SJSA1 (cell line): ENCODE measurements around the gene PAN3. TPM values are rescaled to one million over a fixed set of nuclear protein-coding genes. Genes with fewer than 3 reads are reported as not detected.
"Not testable (repeated sequence)": the region's sequence is repeated elsewhere in the genome, so short reads cannot be mapped to it uniquely, and the experiment has no call there.

Experiments used
- DNase-seq, 2 experiments: peaks; one replicate each; pipeline ENCODE4 v3.0.0-alpha.2; 2015 to 2020; ENCODE audit warnings: low spot score in 2 of 2, low read depth in 1 of 2
- H3K27ac ChIP-seq: fragments of 250-450 bp; sonication (Bioruptor Pico); 2 replicates; pipeline ENCODE4 v1.5.1; 2020; ENCODE audit warnings: mild to moderate bottlenecking, moderate library complexity
- H3K27me3 ChIP-seq: fragments of 250-450 bp; sonication (Bioruptor Pico); replicated peaks from 2 replicates; pipeline ENCODE4 v1.5.1; 2020; ENCODE audit warnings: mild to moderate bottlenecking, moderate library complexity
- H3K36me3 ChIP-seq: fragments of 250-450 bp; sonication (Bioruptor Pico); 2 replicates; pipeline ENCODE4 v1.5.1; 2020; ENCODE audit warnings: mild to moderate bottlenecking
- H3K4me1 ChIP-seq: fragments of 250-450 bp; sonication (Bioruptor Pico); replicated peaks from 2 replicates; pipeline ENCODE4 v1.6.1; 2021; ENCODE audit warnings: mild to moderate bottlenecking
- H3K4me3 ChIP-seq: fragments of 250-450 bp; sonication (Bioruptor Pico); 2 replicates; pipeline ENCODE4 v1.5.1; 2020; ENCODE audit warnings: mild to moderate bottlenecking
- H3K9me3 ChIP-seq: fragments of 250-450 bp; sonication (Bioruptor Pico); replicated peaks from 2 replicates; pipeline ENCODE4 v1.5.1; 2020; ENCODE audit warnings: mild to moderate bottlenecking
- total RNA-seq: library from RNA; depleted of rRNA; stranded (reverse); fragments of >200 nt; shearing (Covaris generic); gene quantifications from 2 replicates; pipeline ENCODE4 v1.2.3, GENCODE V29; 2014; rRNA removed

PAN3 gene, protein sequence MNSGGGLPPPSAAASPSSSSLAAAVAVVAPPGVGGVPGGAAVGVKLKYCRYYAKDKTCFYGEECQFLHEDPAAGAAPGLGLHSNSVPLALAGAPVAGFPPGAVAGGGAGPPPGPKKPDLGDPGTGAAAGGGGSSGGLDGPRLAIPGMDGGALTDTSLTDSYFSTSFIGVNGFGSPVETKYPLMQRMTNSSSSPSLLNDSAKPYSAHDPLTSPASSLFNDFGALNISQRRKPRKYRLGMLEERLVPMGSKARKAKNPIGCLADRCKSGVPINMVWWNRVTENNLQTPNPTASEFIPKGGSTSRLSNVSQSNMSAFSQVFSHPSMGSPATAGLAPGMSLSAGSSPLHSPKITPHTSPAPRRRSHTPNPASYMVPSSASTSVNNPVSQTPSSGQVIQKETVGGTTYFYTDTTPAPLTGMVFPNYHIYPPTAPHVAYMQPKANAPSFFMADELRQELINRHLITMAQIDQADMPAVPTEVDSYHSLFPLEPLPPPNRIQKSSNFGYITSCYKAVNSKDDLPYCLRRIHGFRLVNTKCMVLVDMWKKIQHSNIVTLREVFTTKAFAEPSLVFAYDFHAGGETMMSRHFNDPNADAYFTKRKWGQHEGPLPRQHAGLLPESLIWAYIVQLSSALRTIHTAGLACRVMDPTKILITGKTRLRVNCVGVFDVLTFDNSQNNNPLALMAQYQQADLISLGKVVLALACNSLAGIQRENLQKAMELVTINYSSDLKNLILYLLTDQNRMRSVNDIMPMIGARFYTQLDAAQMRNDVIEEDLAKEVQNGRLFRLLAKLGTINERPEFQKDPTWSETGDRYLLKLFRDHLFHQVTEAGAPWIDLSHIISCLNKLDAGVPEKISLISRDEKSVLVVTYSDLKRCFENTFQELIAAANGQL
- total RNA-seq: 7.3 and 8.1 TPM in 2 replicates

DNA sequence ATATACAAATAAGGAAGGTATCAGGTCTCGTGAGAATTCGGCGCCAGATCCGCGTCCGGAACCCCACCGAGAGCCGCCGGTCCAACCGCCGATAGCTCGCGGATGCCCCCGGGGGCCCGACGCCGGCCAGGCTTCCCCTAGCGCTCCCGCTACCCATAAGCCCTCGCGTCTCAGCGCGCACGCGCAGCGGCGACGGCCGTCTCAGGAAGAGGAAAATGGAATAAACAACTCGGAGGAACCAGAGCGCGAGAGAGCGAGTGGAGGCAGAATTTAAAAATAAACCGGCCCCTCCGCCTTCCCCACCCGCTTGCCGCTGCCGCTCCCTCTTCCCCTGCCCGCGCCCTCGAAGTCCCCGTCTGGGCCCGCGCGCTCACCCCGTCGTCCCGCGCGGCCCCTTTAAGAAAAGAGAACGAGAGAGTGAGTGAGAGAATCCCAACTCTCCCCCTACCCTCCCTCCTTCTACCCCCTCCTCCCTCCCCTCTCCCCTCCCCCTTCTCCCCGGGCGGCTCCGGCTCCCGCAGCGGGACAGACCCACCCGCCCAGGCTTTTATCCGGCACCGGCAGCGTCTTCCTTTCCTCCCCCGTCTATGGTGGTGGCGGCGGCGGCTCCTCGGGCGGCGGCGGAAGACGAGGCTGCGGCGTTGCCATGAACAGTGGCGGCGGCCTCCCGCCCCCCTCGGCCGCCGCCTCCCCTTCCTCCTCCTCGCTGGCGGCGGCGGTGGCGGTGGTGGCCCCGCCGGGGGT is at the start of gene PAN3:
Gene PAN3 (plus strand): TSS at position 534 of the 744 bp plus-strand sequence. CDS start 113 bp downstream, at position 647.
- Histone ChIP-seq H3K9me3 (no peaks in the 10 kb centered on the region), H3K4me1 (peaks cover 4% of the 10 kb centered on the region; the same call in 1 of the 2 replicates), H3K36me3 (peaks cover 8% of the 10 kb centered on the region), H3K27me3 (no peaks in the 10 kb centered on the region), H3K27ac (peak within 1 kb of the TSS; percentile 95), H3K4me3 (peak within 1 kb of the TSS; percentile 77)
- peak; percentile 83 to 89 for DNase-seq

- no peak for DNase-seq
- Histone ChIP-seq H3K9me3 (no peaks in the 10 kb centered on the region), H3K36me3 (no peaks in the 10 kb centered on the region), H3K4me1 (no peaks in the 10 kb centered on the region), H3K27ac (no peak overlapping the region), H3K4me3 (no peak overlapping the region), H3K27me3 (no peaks in the 10 kb centered on the region; the same call in none of the 2 replicates)
Measured at GRCh38 chr13:28089065-28089464, 49.3 kb upstream of the PAN3 start.

GRCh38 chr13:28092431-28092830 is 45.9 kb upstream of the PAN3 start:
- Histone ChIP-seq H3K27me3 (peaks cover 5% of the 10 kb centered on the region), H3K36me3 (no peaks in the 10 kb centered on the region), H3K4me3 (no peak overlapping the region), H3K27ac (no peak overlapping the region), H3K9me3 (no peaks in the 10 kb centered on the region), H3K4me1 (no peaks in the 10 kb centered on the region)
- DNase-seq: no peak

DNA sequence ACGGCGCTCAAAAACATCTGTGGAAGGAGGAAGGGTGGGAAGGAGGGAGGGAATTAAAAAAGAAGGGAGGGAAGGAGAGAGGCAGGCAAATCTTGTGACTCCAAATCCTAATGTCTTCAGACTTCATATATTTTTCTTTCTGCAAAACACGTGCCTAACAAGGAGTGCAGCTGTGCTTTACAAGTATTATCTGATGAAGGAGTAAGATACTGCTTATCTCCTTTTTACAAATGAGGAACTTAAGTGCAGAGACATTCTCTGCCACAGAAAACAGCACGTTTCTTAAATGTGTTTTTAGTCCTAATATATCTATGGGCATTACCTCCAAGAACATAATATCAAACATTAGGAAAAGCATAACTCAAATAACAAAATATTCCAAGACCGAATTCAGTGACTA is 44.5 kb upstream of the PAN3 start:
- Histone ChIP-seq H3K27ac (no peak overlapping the region), H3K27me3 (peaks cover 14% of the 10 kb centered on the region)

GRCh38 chr13:28094306-28094705 is 44.0 kb upstream of the PAN3 start:
- H3K9me3 ChIP-seq: no peaks in the 10 kb centered on the region
- H3K4me1 ChIP-seq: no peaks in the 10 kb centered on the region
- no peaks in the 10 kb centered on the region for H3K36me3 ChIP-seq
- peaks cover 18% of the 10 kb centered on the region for H3K27me3 ChIP-seq
- no peak for DNase-seq
- H3K27ac ChIP-seq: no peak overlapping the region
- no peak overlapping the region for H3K4me3 ChIP-seq

More for the DNA sequence above, 44.5 kb upstream of the PAN3 start:
- Histone ChIP-seq H3K4me3 (no peak overlapping the region), H3K4me1 (no peaks in the 10 kb centered on the region), H3K36me3 (no peaks in the 10 kb centered on the region), H3K9me3 (no peaks in the 10 kb centered on the region)
- DNase-seq: no peak

DNA sequence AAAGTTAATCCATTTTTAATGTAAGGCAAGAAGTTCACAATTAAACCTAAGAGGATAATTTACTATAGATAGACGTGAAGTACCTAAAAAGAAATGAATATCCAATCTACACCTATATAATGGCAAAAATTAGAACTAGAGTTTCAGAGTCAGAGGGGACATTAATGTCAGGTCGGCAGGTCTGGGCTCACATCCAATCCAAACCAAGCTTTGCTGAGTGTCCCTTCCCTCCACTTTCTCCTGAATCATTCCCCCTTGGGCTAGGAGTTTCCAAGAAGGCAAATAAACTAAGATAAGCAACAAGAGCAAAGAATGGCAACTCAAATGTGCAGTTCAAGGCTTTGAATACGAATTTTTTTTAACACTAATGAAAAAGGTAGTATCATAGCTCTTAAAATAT is 40.8 kb upstream of the PAN3 start:
- Histone ChIP-seq H3K36me3 (no peaks in the 10 kb centered on the region), H3K4me1 (peaks cover 9% of the 10 kb centered on the region; the same call in 1 of the 2 replicates), H3K27me3 (peaks cover 44% of the 10 kb centered on the region), H3K27ac (no peak overlapping the region), H3K4me3 (no peak overlapping the region), H3K9me3 (no peaks in the 10 kb centered on the region)
- DNase-seq: no peak

GRCh38 chr13:28099396-28100149 is 38.8 kb upstream of the PAN3 start:
- H3K4me1 ChIP-seq: peaks cover 9% of the 10 kb centered on the region; the same call in 1 of the 2 replicates
- H3K36me3 ChIP-seq: no peaks in the 10 kb centered on the region
- H3K9me3 ChIP-seq: no peaks in the 10 kb centered on the region
- DNase-seq: no peak
- no peak overlapping the region for H3K4me3 ChIP-seq
- peaks cover 43% of the 10 kb centered on the region for H3K27me3 ChIP-seq
- H3K27ac ChIP-seq: no peak overlapping the region

- no peaks in the 10 kb centered on the region for H3K9me3 ChIP-seq
Measured at GRCh38 chr13:28100150-28101121, 37.9 kb upstream of the PAN3 start, which contains the start of gene FLT3. Gene FLT3, minus strand, starts transcription at chr13:28100576. Its CDS starts 66 bp downstream, at chr13:28100510.

GRCh38 chr13:28101886-28102285 is 36.5 kb upstream of the PAN3 start:
- not testable (repeated sequence) for H3K27ac ChIP-seq, DNase-seq, H3K36me3 ChIP-seq, H3K4me1 ChIP-seq, H3K4me3 ChIP-seq, H3K9me3 ChIP-seq
- peaks cover 39% of the 10 kb centered on the region for H3K27me3 ChIP-seq

More at GRCh38 chr13:28100150-28101121, 37.9 kb upstream of the PAN3 start, which contains the start of gene FLT3:
- H3K4me1 ChIP-seq: peaks cover 9% of the 10 kb centered on the region; the same call in 1 of the 2 replicates
- peak in 1 of 2 experiments; percentile 7 for DNase-seq
- 0 out of 2 replicates have a peak within 1 kb of the TSS, but pooled peaks have one; percentile 1 for H3K4me3 ChIP-seq
- no peaks in the 10 kb centered on the region for H3K36me3 ChIP-seq
- H3K27me3 ChIP-seq: peaks cover 39% of the 10 kb centered on the region
- no peak within 1 kb of the TSS for H3K27ac ChIP-seq

- H3K36me3 ChIP-seq: no peaks in the 10 kb centered on the region
- H3K4me3 ChIP-seq: no peak overlapping the region
- no peak overlapping the region for H3K27ac ChIP-seq
- no peaks in the 10 kb centered on the region for H3K9me3 ChIP-seq
- no peak for DNase-seq
- H3K27me3 ChIP-seq: no peaks in the 10 kb centered on the region; the same call in none of the 2 replicates
- H3K4me1 ChIP-seq: no peaks in the 10 kb centered on the region
Measured at GRCh38 chr13:28106976-28107375, 31.4 kb upstream of the PAN3 start.

GRCh38 chr13:28110414-28110813 is 27.9 kb upstream of the PAN3 start:
- Histone ChIP-seq H3K27ac (no peak overlapping the region), H3K27me3 (no peaks in the 10 kb centered on the region; the same call in 1 of the 2 replicates), H3K4me1 (no peaks in the 10 kb centered on the region), H3K4me3 (no peak overlapping the region), H3K36me3 (no peaks in the 10 kb centered on the region), H3K9me3 (no peaks in the 10 kb centered on the region)
- no peak for DNase-seq

DNA sequence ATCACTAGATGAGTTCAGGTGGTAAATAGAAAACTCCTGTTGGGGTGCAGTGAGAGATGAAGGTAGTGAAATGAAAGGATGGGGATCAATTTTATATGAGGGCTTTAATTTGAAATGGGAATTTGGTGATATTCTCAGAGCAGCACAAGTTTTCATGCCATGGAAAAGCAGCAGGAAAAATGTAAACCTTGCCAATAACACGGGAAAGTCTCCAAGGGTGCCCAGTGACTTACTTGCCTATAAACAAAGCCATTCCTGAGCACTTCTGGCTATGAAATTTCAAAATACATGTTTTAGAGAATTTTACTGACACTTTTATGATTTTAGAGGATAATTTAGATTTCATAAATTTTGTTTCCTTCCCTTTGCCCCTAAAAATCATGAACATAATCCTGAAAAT is 21.6 kb upstream of the PAN3 start:
- H3K27me3 ChIP-seq: no peaks in the 10 kb centered on the region
- no peaks in the 10 kb centered on the region for H3K4me1 ChIP-seq
- H3K9me3 ChIP-seq: no peaks in the 10 kb centered on the region
- no peaks in the 10 kb centered on the region for H3K36me3 ChIP-seq
- DNase-seq: no peak
- H3K4me3 ChIP-seq: no peak overlapping the region
- H3K27ac ChIP-seq: no peak overlapping the region
